GM20431 (cell line): Measurements from ENCODE around the gene NHLH1.
"Not testable (repeated sequence)": the region's sequence is repeated elsewhere in the genome, so short reads cannot be mapped to it uniquely, and the experiment has no call there.

Experiments used
- in situ Hi-C: fragments of 300-500 bp; cut with MseI, MboI; formaldehyde crosslinking; loops from one replicate; pipeline ENCODE4 v1.15.0; 2020; ENCODE audit warnings: low sequenced_read_pairs; ENCODE audit not compliant: unreplicated experiment

Gene NHLH1

GRCh38 chr1:160375788-160376524, 9.1 kb downstream of the NHLH1 start:
- in situ Hi-C loops, result no loop called here

GRCh38 chr1:160376525-160377131, 9.8 kb downstream of the NHLH1 start:
- in situ Hi-C loops, result no loop called here

GRCh38 chr1:160377585-160378206, 10.8 kb downstream of the NHLH1 start:
- in situ Hi-C loops, result no loop called here

DNA sequence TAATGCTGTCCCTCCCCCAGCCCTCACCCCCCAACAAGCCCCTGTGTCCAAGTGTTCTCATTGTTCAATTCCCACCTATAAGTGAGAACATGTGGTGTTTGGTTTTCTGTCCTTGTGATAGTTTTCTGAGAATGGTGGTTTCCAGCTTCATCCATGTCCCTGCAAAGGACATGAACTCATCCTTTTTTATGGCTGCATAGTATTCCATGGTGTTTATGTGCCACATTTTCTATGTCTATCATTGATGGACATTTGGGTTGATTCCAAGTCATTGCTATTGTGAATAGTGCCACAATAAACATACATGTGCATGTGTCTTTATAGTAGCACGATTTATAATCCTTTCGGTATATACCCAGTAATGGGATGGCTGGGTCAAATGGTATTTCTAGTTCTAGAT, 17.9 kb downstream of the NHLH1 start:
- in situ Hi-C loops, result not testable (repeated sequence)

GRCh38 chr1:160388406-160388805, 21.5 kb downstream of the NHLH1 start:
- in situ Hi-C loops, result not testable (repeated sequence)

DNA sequence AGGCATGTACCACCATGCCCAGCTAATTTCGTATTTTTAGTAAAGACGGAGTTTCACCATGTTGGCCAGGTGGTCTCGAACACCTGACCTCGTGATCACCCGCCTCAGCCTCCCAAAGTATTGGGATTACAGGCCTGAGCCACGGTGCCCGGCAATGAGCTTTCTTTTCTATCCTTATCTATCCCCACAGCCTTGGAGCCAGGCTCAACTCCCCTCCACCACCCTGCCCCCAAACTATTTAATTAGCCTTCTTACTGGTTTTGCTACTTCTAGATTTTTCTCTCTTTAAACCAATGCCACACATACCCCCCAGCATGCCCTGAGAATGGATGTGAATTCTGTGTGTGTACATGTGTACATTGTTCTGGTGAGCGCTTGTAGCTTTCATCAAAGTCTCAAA, 27.8 kb downstream of the NHLH1 start:
- in situ Hi-C loops, result no loop called here

GRCh38 chr1:160397651-160398050, 30.8 kb downstream of the NHLH1 start:
- in situ Hi-C loops, result no loop called here

GRCh38 chr1:160398823-160399222, 32.0 kb downstream of the NHLH1 start:
- in situ Hi-C loops, result no loop called here

- in situ Hi-C loops, result loop anchor here (25.0 kb wide), 1 partner anchor 563 kb away; the partner anchor contains the start of gene ITLN2
Measured at GRCh38 chr1:160399544-160400222, 32.8 kb downstream of the NHLH1 start.

- in situ Hi-C loops, result loop anchor here (25.0 kb wide), 1 partner anchor 562 kb away; the partner anchor contains the start of gene ITLN2
Measured at GRCh38 chr1:160400223-160400645, 33.4 kb downstream of the NHLH1 start, which contains the start of gene VANGL2. Gene VANGL2 (plus strand): TSS chr1:160400564. CDS start chr1:160415838, 15,274 bp downstream.

GRCh38 chr1:160400646-160401486, 34.0 kb downstream of the NHLH1 start:
- in situ Hi-C loops, result loop anchor here (25.0 kb wide), 1 partner anchor 561 kb away; the partner anchor contains the start of gene ITLN2

DNA sequence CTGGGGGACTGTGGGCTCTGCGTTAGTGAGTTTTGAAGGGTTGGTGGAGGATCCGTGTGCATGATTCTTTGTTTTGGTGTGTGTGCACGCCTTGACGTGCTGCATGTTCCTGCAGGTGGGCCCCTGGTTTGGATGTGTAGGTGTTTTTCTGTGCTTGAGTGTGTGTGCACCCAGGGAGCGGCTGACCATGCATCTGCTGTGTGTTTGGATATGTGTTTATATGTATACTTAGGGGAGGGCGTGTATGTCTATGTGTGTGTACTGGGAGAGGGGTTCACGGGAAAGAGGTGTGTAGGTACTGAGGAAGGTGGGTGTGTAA, 34.6 kb downstream of the NHLH1 start:
- in situ Hi-C loops, result loop anchor here (25.0 kb wide), 1 partner anchor 561 kb away; the partner anchor contains the start of gene ITLN2

DNA sequence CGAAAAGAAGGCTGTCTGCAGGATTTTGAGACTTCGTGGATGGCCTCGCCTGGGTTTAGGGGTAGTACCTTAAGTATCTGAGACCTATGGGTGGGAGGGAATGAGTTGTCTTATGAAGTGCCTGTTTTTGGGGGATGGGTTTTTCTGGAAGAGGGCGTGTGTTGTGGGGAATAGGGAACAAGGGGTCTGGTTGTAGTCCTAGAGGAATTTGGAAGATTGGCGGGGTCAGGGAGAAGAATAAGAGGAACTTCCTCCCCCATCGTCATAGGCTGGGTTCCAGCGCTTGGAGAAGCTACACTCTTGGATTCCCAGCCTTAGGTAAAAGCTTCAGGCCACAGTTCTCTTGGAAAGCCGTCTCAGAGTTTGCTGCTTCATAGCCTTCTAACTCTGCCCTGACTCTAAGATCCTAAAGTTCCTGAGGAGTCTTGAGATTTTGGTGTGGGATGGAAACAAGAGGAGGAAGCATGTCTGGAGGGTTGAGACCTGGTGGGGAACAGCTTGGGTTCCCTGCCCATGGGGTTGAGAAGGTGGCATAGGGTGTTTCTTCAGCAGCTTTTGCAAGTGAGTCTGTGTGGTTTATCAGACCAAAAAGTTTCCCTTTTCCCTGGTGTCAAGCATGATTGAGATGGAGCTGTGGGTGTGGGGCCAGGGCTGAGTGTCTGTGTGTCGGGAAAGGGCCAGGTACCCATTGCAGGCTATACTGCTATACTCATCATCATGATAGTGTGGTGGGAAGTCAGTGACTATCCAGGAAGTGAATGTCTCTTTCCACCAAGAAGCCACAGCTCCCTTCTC, 35.3 kb downstream of the NHLH1 start:
- in situ Hi-C loops, result loop anchor here (25.0 kb wide), 1 partner anchor 560 kb away; the partner anchor contains the start of gene ITLN2

GRCh38 chr1:160403244-160403643, 36.4 kb downstream of the NHLH1 start:
- in situ Hi-C loops, result loop anchor here (25.0 kb wide), 1 partner anchor 559 kb away; the partner anchor contains the start of gene ITLN2

DNA sequence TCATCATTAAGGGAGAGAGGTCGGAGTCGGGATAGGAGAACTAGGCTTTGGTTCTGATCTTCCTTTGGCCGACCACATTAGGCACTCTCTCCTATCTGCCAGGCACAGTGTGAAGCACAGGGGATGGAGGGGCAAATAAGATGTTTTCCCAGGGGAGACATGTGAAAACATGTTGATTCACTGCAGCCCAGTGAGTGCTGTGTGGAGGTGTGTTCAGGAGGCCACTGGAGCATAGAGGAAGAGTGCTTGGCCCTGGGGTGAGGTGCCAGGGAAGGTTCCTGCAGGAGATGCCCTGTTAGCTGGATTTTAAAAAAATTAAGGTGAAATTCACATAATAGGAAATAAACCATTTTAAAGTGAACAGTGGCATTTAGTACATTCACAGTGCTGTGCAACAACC, 37.2 kb downstream of the NHLH1 start:
- in situ Hi-C loops, result loop anchor here (25.0 kb wide), 1 partner anchor 558 kb away; the partner anchor contains the start of gene ITLN2

DNA sequence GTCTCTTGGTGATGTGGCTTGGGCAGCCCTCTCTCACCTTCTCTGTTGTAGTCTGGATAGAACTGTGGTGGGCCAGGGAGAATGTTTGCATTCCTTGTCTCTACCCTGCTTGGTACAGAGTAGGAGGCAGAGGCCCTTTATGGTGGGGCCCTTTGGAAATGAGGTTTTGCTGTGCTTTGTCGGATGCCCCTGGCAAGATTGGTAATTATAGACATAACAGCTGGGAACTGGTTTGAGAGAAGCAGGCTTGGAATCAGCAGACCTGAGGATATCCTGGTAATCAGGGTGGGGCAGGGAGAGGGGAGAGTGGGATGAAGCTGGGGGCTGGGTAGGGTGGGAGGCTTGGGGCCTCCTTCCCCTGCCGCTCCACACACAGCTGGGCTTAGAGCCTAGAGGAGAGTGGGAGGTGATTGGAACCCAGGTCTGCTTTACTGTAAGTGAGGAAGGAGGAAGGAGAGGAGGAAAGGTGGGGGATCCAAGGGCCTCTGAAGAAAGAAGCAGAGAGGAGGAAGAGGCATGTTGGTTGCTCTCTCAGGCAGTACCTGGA, 38.5 kb downstream of the NHLH1 start:
- in situ Hi-C loops, result loop anchor here (25.0 kb wide), 1 partner anchor 557 kb away; the partner anchor contains the start of gene ITLN2

DNA sequence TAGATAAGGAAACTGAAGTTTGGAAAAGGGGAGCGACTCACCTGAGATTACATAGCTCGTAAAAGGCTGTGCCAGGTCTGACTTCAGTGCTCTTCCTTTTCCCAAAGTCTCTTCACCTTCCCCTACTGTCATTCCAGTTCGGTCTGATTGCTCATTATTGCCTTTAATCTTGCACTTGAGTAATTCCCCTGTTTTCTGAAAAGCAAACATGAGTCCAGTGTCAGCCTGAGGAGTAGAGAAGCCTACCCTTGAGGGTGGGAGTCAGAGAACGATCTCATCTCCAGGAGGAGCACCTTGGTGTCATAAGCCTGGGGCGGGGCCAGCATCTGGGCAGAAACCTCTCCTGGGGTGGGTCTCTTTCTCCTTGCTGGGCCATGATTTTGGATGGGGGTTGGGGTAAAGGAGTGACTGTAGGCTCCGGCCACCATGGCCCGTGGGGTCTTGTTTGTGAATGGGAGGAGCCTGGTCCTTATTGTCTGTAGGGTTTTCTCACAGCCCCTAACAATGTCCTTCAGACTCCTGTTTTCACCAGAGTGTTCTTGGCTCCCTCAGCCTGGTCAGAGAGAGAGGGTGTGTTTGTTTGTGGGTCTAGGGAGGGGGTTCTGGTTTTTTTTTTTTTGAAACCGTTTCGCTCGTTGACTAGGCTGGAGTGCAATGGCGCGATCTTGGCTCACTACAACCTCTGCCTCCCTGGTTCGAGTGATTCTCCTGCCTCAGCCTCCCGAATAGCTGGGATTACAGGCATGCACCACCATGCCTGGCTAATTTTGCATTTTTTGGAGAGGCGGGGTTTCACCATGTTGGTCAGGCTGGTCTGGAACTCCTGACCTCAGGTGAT, 39.5 kb downstream of the NHLH1 start:
- in situ Hi-C loops, result loop anchor here (25.0 kb wide), 1 partner anchor 556 kb away; the partner anchor contains the start of gene ITLN2
